ENCODE data around the gene CCSAP.
"Not testable (repeated sequence)": the region's sequence is repeated elsewhere in the genome, so short reads cannot be mapped to it uniquely, and the experiment has no call there.

The CCSAP gene, protein sequence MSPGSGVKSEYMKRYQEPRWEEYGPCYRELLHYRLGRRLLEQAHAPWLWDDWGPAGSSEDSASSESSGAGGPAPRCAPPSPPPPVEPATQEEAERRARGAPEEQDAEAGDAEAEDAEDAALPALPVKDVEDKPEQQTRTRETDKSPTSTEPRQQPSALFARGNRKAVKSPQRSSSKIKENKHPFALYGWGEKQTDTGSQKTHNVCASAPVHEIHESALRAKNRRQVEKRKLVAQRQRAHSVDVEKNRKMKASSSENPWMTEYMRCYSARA

GRCh38 chr1:229342656-229343569 is at the start of gene CCSAP:
TSS of gene CCSAP (minus strand) at chr1:229343047. CDS start at chr1:229342465, 582 bp downstream.
- DNase-seq: no peak

GRCh38 chr1:229390130-229390529 is 47.3 kb upstream of the CCSAP start:
- DNase-seq: no peak

DNA sequence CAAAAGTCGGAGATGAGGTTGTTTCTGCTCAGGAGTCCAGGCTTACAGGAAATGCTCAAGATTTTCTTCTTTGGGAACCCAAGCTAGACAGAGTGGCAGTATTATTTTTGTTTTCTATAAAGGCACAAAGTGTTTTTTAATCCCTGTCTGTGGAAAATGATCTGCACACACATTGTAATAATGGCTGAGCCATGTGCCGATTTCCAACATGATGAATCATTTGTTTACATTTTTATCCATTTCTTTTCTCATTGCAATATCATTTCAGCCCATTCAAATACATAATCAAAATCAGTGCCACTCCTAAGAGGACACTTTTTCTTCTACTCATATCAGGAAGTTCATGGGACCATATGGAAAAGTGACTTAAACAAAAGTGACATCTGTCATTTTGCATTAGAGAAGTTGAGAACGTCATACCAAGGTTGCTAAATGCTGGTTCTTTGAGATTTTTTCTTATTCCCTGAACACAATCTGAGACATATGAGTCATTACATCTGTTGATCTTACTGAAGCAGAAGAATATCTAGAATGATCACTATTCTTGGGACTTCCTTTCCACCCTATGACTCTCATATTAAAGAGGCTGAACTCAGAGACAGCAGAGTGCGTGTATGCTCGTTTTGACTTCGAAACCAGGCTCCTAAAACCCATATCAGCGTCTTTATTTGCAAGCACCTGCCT is 46.2 kb upstream of the CCSAP start:
- no peak for DNase-seq

GRCh38 chr1:229385853-229386456 is 43.1 kb upstream of the CCSAP start:
- DNase-seq: no peak

- no peak for DNase-seq
Measured at GRCh38 chr1:229384822-229385221, 42.0 kb upstream of the CCSAP start.

DNA sequence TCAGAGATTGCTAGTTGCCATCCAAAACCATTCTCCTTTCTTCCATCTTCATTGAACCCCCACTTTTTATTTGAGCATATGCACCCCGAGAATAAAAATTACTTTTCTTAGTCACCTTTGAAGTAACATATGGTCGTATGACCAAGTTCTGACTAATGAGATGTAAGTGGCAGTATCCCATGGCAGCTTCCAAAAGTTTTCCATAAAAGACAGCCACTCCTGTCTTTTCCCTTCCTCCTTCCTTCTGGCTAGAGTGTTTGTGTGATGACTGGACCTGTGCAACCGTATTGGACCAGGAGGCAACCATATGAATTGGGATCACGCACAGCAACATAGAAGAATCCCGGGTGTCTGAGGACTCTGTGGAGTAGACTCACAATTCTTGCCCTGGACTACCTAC is 41.1 kb upstream of the CCSAP start:
- no peak for DNase-seq

DNA sequence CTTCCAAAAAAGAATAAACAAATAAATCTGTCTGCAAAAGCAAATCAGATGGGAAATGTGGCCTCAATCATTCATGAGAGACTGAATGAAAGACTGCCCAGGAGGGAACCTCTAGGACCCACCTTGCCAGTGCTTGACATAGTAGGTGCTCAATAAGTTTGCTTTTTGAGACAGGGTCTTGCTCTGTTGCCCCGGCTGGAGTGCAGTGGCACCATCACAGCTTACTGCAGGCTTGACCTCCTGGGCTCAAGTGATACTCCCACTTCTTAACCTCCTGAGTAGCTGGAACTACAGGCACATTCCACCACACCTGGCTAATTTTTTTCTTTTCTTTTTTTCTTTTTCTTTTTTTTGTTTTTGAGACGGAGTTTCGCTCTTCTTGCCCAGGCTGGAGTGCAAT is 40.3 kb upstream of the CCSAP start:
- no peak for DNase-seq

- DNase-seq: no peak
Measured at GRCh38 chr1:229381234-229381633, 38.4 kb upstream of the CCSAP start.

DNA sequence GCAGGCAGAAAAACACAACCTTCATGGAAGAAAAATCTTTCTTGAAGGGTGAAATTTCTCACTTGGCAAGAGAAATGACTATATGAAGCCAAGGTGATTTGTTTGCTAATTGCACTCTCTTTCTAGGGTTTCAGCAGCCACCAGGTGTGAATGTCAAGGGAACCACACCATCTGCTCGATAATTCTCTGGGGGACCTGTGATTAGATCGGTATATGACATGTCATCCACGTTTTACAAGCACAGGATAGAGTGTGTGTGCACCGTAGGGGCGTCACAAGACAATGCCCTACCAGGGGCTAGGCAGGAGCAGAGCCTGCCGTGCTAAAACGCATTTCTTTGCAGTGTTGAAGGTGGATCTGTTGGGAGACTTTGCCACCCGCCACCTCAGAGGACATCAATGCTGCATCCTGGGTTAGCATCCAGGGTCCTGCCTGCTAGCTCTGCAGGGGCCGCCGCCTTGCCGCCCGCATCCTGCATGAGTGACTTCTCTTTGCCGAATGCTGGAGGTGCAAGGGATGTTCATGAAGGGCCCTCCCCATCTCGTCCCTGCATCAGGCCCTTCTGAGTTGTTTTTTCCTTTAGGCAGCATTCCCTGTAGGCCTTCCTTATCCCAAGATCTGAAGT is 37.8 kb upstream of the CCSAP start:
- no peak for DNase-seq

DNA sequence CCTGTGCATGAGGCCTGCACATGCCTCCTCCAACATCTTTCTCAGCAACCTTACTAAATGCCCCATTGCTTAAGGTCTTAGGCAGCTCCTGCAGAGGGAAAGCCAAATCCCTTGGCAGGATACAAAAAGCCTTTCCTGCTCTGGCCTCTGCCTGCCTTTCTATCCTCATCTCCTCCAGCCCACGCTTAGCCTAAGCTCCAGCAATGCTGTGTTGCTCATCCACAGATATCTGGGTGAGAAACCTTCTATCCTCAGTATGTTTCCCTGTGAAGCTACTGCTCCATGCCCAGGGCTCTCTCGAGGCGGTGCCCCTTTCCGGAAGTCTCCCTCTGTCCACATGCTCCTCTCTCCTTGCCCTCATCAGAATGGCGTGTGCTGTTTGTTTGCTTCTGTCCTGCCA is 37.0 kb upstream of the CCSAP start:
- DNase-seq: no peak

GRCh38 chr1:229378586-229379367 is 35.9 kb upstream of the CCSAP start:
- DNase-seq: no peak

DNA sequence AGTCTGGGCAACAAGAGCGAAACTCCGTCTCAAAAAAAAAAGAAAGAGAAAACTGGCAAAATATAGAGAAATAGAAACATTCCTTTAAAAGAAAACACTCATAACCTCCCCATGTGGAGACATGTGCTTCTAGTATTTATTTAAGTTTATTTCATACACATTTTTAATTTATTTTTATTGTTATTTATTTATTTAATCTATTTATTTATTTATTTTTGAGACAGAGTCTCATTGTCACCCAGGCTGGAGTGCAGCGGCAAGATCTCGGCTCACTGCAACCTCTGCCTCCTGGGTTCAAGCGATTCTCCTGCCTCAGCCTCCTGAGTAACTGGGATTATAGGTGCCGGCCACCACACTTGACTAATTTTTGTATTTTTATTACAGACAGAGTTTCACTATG is 35.2 kb upstream of the CCSAP start:
- DNase-seq: not testable (repeated sequence)

DNA sequence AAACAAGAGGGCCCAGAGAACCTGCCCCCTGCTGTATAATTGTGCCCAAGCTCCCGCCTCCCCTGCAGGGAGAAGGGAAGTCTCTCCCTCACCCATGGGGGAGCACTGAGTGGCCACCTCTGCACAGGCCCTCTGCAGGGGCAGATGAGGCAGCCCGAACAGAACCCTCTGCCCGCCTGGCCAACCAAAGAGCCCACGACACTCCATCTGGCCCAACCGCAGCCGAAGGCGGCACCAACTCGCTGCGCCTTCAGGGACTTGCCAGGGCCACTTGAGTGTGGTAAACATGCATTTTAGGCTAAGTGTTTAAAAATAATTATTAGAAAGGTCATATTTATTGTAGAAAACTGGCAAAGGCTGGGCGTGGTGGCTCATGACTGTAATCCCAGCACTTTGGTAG is 34.6 kb upstream of the CCSAP start:
- no peak for DNase-seq

DNA sequence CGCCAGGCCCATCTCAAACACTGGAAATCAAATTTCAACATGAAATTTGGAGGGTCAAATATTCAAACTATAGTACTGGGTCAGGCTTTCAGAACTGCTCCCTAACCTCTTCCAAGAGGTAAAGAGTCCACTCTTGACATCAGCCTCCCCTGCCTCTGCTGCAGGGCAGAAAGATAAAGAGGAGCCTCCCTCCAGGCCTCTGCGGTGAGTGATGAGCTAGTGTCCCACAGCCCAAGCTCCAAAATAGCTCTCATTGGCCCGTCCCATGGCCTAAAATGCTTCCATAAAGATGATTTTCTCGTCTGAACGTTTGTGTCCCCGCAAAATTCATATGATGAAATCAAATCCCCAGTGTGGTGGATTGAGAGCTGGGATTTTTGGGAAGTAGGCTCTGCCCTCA is 33.7 kb upstream of the CCSAP start:
- no peak for DNase-seq

GRCh38 chr1:229374485-229374884 is 31.6 kb upstream of the CCSAP start:
- no peak for DNase-seq

DNA sequence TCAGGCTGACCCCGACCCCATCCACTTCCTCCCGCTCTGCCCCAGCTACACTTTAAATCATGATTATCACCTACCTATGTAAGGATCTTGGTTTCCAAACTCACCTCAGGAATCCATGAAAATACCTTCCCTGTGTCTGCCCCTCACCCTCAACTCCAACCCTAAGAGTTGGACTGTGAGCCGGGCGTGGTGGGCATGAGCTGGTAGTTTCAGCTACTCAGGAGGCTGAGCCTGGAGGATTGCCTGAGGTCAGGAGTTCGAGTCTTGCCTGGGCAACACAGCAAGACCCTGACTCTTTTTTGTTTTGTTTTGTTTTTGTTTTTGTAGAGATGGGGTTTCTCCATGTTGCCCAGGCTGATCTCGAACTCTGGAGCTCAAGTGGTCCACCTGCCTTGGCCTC is 30.5 kb upstream of the CCSAP start:
- DNase-seq: no peak

GRCh38 chr1:229372251-229372650 is 29.4 kb upstream of the CCSAP start:
- DNase-seq: no peak

DNA sequence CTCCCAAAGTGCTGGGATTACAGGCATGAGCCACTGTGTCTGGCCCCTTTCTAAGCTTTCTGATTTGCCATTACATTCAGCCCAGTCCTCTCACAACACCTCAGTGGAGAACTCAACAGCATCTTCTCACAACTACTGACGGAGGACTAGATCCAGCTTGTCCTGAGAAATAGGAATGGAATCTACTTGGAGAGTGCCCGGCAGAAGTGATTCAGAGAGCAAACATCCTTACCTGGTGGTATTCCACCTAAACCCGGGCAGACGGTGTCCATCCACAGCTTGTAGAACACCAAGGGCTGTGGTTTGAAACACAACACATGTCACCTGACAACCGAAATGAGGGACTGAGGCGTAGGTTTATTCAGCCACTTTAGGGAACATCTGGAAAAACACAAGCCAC is 28.8 kb upstream of the CCSAP start:
- no peak for DNase-seq

DNA sequence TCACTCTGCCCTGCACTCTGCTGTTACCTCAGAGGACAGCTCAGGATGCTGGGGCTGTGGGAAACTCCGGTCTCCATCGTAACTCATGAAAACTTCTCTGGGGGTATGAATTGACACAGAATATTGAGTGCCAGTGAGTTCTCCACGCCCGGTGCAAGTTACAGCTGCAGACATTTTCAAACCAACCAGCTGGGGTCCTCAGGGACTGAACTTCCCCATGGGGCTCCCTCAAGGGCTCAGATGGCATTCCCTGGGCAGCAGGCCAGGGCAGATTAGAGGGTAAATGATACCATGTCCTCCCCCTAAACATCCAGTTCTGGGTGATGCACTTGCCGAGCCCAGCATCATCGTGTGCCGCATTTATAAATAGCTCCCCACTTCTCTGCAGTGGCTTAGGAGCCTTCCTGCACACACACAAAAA is 27.8 kb upstream of the CCSAP start:
- no peak for DNase-seq

DNA sequence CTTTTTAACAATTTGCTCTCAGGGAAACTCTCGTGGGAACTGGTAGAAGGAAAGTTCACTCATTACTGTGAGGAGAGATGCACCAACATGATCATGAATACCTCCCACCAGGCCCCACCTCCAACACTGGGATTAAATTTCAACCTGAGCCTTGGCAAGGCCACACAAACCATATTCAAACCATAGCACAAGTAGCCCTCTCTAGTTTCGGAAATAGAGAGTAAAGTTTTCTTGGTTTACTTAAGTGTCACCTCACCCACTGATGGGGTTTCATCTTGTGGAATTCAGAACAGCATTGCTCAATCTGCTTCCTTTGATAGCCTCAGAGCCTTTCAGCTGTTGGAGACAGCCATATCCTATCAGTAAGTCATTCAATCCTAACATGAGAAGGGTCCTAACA is 25.5 kb upstream of the CCSAP start:
- no peak for DNase-seq

GRCh38 chr1:229365569-229365968 is 22.7 kb upstream of the CCSAP start:
- DNase-seq: no peak
